ENCODE measurements around the gene CLSTN3. TPM values are rescaled to one million over a fixed set of nuclear protein-coding genes. Genes with fewer than 3 reads are reported as not detected.
"Not testable (repeated sequence)": the region's sequence is repeated elsewhere in the genome, so short reads cannot be mapped to it uniquely, and the experiment has no call there.

CLSTN3 gene
- total RNA-seq, 3 donors from 2014 or later (not counting 1 experiment from before 2014, with no cell fraction given) = 59.7 to 95.5 (median 61.0) TPM

GRCh38 chr12:7176595-7176994, 46.4 kb downstream of the CLSTN3 start:
- H3K4me1 ChIP-seq (ENCODE audit: control insufficient read depth, insufficient read depth, low read length) = no peaks in the 10 kb centered on the region
- TF ChIP-seq CTCF (IDR thresholded peaks at IDR 0.05) = no peak
- Mint-ChIP-seq H3K4me3 (no peak overlapping the region), H3K27me3 (ENCODE audit: low read depth in 2 of 2) (peaks cover 19 to 52% of the 10 kb centered on the region in 2 donors), H3K4me1 (no peaks in the 10 kb centered on the region), H3K27ac (no peak overlapping the region), H3K9me3 (no peaks in the 10 kb centered on the region), H3K36me3 (peaks cover 8% of the 10 kb centered on the region)
- ATAC-seq = no peak
- H3K27ac ChIP-seq (ENCODE audit: low read length) = no peak overlapping the region
- no peaks in the 10 kb centered on the region for H3K36me3 ChIP-seq (ENCODE audit: control insufficient read depth, insufficient read depth, low read length)
- 92% methylated on average over 2 of the region's 2 CpGs for WGBS (ENCODE audit: insufficient coverage)
- intact Hi-C loops (cut with micrococcal nuclease) = no loop called here
- H3K27me3 ChIP-seq (ENCODE audit: control insufficient read depth, insufficient read depth, low read length) = peaks cover 6% of the 10 kb centered on the region
- DNase-seq = no peak
- H3K4me3 ChIP-seq (ENCODE audit: low read length) = no peak overlapping the region
- no peaks in the 10 kb centered on the region for H3K9me3 ChIP-seq (ENCODE audit: control insufficient read depth, insufficient read depth, low read length)

- ATAC-seq = no peak
- intact Hi-C loops (cut with micrococcal nuclease) = no loop called here
- 96% methylated on average over 2 of the region's 2 CpGs for WGBS (ENCODE audit: insufficient coverage)
- Histone ChIP-seq H3K27me3 (ENCODE audit: control insufficient read depth, insufficient read depth, low read length) (peaks cover 3% of the 10 kb centered on the region), H3K9me3 (ENCODE audit: control insufficient read depth, insufficient read depth, low read length) (no peaks in the 10 kb centered on the region), H3K4me3 (ENCODE audit: low read length) (no peak overlapping the region), H3K27ac (ENCODE audit: low read length) (no peak overlapping the region), H3K36me3 (ENCODE audit: control insufficient read depth, insufficient read depth, low read length) (no peaks in the 10 kb centered on the region), H3K4me1 (ENCODE audit: control insufficient read depth, insufficient read depth, low read length) (no peaks in the 10 kb centered on the region)
- H3K27ac Mint-ChIP-seq = no peak overlapping the region
- no peaks in the 10 kb centered on the region for H3K9me3 Mint-ChIP-seq
- H3K4me3 Mint-ChIP-seq = no peak overlapping the region
- DNase-seq = no peak
- peaks cover 20 to 58% of the 10 kb centered on the region in 2 donors for H3K27me3 Mint-ChIP-seq (ENCODE audit: low read depth in 2 of 2)
- H3K36me3 Mint-ChIP-seq = peaks cover 8% of the 10 kb centered on the region
- H3K4me1 Mint-ChIP-seq = no peaks in the 10 kb centered on the region
- TF ChIP-seq CTCF (IDR thresholded peaks at IDR 0.05) = no peak
Measured at GRCh38 chr12:7178481-7178880, 48.3 kb downstream of the CLSTN3 start.

- Mint-ChIP-seq H3K4me3 (no peak overlapping the region), H3K27me3 (ENCODE audit: low read depth in 2 of 2) (peaks cover 13 to 47% of the 10 kb centered on the region in 2 donors), H3K9me3 (no peaks in the 10 kb centered on the region), H3K36me3 (peaks cover 5% of the 10 kb centered on the region), H3K4me1 (no peaks in the 10 kb centered on the region), H3K27ac (no peak overlapping the region)
- no peaks in the 10 kb centered on the region for H3K4me1 ChIP-seq (ENCODE audit: control insufficient read depth, insufficient read depth, low read length)
- no peaks in the 10 kb centered on the region for H3K27me3 ChIP-seq (ENCODE audit: control insufficient read depth, insufficient read depth, low read length)
- 75% methylated on average over 1 of the region's 1 CpG for WGBS (ENCODE audit: insufficient coverage)
- no peak overlapping the region for H3K27ac ChIP-seq (ENCODE audit: low read length)
- intact Hi-C loops (cut with micrococcal nuclease) = no loop called here
- ATAC-seq = no peak
- no peaks in the 10 kb centered on the region for H3K36me3 ChIP-seq (ENCODE audit: control insufficient read depth, insufficient read depth, low read length)
- H3K4me3 ChIP-seq (ENCODE audit: low read length) = no peak overlapping the region
- TF ChIP-seq CTCF (IDR thresholded peaks at IDR 0.05) = no peak
- no peaks in the 10 kb centered on the region for H3K9me3 ChIP-seq (ENCODE audit: control insufficient read depth, insufficient read depth, low read length)
- DNase-seq = no peak
Measured at GRCh38 chr12:7180685-7181084, 50.5 kb downstream of the CLSTN3 start.

GRCh38 chr12:7186058-7186457, 55.9 kb downstream of the CLSTN3 start:
- DNase-seq; H3K4me3 ChIP-seq (ENCODE audit: low read length); H3K9me3 Mint-ChIP-seq; H3K36me3 Mint-ChIP-seq; H3K27ac ChIP-seq (ENCODE audit: low read length); H3K9me3 ChIP-seq (ENCODE audit: control insufficient read depth, insufficient read depth, low read length); ATAC-seq; H3K36me3 ChIP-seq (ENCODE audit: control insufficient read depth, insufficient read depth, low read length); intact Hi-C loops (cut with micrococcal nuclease); H3K27me3 ChIP-seq (ENCODE audit: control insufficient read depth, insufficient read depth, low read length); H3K27ac Mint-ChIP-seq: not testable (repeated sequence)
- Mint-ChIP-seq H3K27me3 (ENCODE audit: low read depth in 2 of 2) (peaks cover 6 to 19% of the 10 kb centered on the region in 2 donors), H3K4me1 (peaks cover 27 to 28% of the 10 kb centered on the region in 2 donors), H3K4me3 (peak overlapping the region; percentile 4)
- peaks cover 20% of the 10 kb centered on the region for H3K4me1 ChIP-seq (ENCODE audit: control insufficient read depth, insufficient read depth, low read length)
- whole genome bisulfite sequencing (ENCODE audit: insufficient coverage) = 80% methylated on average over 1 of the region's 2 CpGs
